ENCODE measurements around the gene S100A5.
"Not testable (repeated sequence)": the region's sequence is repeated elsewhere in the genome, so short reads cannot be mapped to it uniquely, and the experiment has no call there.

The S100A5 gene, protein sequence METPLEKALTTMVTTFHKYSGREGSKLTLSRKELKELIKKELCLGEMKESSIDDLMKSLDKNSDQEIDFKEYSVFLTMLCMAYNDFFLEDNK

GRCh38 chr1:153540394-153541361 is at the start of gene S100A5:
TSS of gene S100A5 (minus strand) at chr1:153540934. CDS start at chr1:153540191, 743 bp downstream.
- DNase-seq, result no peak

GRCh38 chr1:153588482-153588881 is 47.7 kb upstream of the S100A5 start:
- DNase-seq, result no peak

GRCh38 chr1:153588033-153588432 is 47.3 kb upstream of the S100A5 start:
- DNase-seq, result not testable (repeated sequence)

- DNase-seq, result no peak
Observed at GRCh38 chr1:153587314-153587713, 46.6 kb upstream of the S100A5 start.

DNA sequence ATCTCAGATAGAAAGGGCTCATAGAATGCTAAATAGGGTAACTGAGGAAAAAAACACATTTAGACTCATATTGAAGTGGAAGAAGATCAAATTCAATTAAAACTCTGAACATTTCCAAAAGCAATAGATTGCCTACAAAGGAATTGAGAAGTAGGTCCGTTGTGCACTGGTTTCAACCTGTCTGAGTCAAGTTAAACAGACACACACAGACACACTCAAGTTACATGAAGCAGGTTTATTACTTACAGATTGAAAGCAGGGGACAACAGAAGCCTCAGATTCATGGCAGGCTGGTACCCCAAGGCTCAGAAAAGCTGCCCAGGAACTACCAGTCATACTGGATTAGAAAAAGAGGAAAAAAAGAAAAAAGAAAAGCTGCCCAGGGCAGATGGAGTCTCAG is 45.6 kb upstream of the S100A5 start:
- DNase-seq, result no peak

GRCh38 chr1:153585006-153585405 is 44.3 kb upstream of the S100A5 start:
- no peak for DNase-seq

- no peak for DNase-seq
Observed at GRCh38 chr1:153583976-153584375, 43.2 kb upstream of the S100A5 start.

DNA sequence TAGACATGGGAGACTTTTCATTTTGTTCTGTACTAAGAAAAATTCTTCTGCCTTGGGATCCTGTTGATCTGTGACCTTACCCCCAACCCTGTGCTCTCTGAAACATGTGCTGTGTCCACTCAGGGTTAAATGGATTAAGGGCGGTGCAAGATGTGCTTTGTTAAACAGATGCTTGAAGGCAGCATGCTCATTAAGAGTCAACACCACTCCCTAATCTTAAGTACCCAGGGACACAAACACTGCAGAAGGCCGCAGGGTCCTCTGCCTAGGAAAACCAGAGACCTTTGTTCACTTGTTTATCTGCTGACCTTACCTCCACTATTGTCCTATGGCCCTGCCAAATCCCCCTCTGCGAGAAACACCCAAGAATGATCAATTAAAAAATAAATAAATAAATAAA is 42.8 kb upstream of the S100A5 start:
- DNase-seq, result not testable (repeated sequence)

- DNase-seq, result not testable (repeated sequence)
Observed at GRCh38 chr1:153582836-153583235, 42.1 kb upstream of the S100A5 start.

DNA sequence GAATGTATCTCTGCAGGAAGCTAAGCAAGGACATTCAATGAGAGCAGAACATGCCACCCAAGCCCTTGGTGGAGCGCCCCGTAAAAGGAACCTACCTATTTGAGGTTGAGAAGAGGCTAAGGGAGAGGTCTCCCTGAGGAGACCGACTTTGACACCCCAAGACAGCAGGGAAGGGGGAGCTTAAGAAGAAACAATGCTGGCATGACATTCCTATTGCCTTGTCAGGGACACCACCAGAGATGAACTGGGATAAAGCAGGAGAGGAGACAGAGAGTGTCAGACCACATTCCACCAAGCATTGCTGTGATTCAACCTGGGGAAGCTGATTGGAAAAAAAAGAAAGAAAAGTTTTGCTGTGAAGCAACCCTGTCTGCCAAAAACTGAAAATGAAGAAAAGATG is 38.2 kb upstream of the S100A5 start:
- DNase-seq, result no peak

- no peak for DNase-seq
Observed at GRCh38 chr1:153578490-153578889, 37.8 kb upstream of the S100A5 start.

GRCh38 chr1:153577624-153578051 is 36.9 kb upstream of the S100A5 start:
- DNase-seq, result no peak

DNA sequence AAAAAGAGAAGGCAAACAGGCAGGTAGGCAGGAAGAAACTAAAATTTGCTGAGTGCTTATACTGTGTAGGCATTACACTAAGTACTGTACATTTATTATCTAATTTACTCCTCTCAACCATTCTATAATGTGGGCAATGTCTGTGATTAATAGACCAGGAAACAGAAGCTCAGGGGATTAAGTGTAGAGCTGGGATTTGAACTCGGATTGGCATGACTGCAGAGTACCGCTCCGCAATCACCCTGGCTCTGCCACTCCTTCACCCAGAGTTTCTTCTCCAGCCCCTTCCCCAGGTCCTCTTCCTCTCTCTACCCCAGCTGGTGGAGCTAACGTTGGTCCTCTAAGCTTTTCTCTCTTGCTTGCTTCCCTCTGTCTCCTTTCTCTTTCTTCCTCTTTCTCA is 36.4 kb upstream of the S100A5 start:
- DNase-seq, result no peak

- not testable (repeated sequence) for DNase-seq
Observed at GRCh38 chr1:153575497-153575896, 34.8 kb upstream of the S100A5 start.

DNA sequence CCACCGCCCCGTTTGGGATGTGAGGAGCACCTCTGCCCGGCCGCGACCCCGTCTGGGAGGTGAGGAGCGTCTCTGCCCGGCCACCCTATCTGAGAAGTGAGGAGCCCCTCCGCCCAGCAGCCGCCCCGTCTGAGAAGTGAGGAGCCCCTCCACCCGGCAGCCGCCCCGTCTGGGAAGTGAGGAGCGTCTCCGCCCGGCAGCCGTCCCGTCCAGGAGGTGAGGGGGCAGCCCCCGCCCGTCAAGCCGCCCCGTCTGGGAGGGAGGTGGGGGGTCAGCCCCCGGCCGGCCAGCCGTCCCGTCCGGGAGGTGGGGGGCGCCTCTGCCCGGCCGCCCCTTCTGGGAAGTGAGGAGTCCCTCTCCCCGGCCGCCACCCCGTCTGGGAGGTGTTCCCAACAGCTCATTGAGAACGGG is 34.4 kb upstream of the S100A5 start:
- not testable (repeated sequence) for DNase-seq

GRCh38 chr1:153573351-153573750 is 32.6 kb upstream of the S100A5 start:
- no peak for DNase-seq

DNA sequence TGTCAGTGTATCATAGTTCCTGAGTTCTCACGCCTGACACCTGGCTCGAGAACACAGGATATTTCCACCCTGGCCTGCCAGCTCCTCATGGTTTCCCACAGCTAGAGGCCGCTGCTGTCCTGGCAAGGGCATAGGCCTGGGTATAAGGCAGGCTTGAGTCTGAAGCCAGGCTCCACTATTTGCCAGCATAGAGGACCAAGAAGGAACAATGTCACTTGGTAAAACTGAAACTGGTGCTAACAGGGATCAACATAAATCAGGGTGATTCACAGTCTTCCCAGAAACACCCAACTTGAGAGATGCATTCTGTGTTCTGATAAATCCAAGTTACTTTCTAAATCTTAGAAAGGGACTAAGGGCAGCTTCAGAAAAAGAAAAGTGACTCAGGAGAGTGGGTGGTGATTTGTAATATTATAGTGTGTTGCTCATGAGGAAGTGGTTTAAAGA is 31.9 kb upstream of the S100A5 start:
- DNase-seq, result no peak

DNA sequence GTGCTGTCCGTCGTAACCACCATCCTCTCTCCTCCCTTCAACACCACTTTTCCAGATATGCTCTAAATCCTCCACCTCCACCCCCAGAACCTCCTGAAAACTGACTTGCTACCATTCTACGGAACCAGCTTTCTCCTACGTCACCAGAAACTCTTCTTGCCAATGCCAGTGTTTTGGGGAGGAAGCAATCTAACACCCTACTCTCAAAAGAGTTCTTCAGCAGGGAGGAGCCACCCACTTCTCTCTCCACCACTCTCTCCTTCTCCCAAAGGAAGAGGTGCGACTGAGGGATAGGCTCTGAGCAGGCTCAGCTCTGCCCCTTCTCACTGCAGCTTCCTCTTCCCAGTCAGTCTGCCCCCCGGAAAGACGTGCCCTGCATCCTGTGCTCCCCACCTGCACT is 31.0 kb upstream of the S100A5 start:
- DNase-seq, result no peak

DNA sequence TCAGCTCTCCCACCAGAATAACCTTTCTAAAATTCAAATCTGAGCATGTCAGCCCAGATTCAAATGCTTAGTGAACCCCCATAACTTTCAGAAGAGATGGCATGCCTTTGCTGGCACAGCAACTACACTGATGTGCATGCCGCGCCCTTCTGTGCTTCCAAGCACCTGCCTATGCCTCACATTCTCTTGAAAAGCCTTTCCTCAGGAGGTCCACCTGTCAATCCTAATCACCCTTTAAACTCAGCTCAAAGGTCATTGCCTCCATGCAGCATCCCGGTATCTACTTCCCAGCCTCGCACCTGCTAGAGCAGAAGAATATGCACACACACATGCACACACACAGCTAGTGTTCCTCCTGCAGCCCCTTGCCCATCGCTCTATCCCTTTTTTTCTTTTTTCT is 30.1 kb upstream of the S100A5 start:
- DNase-seq, result no peak

DNA sequence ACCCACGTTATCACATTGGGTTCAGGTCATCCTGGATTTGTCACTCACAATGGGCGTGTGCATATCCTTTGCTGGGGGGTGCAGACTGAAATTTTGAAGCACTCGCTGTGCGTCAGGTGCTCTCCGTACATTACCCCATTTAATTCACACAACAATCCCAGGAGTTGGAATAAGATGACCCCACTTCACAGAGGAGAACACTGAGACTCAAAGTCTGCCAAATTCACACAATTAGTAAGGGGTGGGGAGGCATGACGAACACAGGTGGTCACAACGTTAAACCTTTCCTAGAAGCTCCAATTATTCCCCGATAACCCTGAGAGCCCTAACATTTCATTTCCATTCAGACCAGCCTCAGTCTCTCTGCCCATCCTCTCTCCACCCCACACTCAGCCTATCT is 28.7 kb upstream of the S100A5 start:
- DNase-seq, result no peak

GRCh38 chr1:153568367-153569099 is 27.8 kb upstream of the S100A5 start:
- peak; percentile 91 for DNase-seq

- no peak for DNase-seq
Observed at GRCh38 chr1:153567621-153568366, 27.1 kb upstream of the S100A5 start.

All from DMS79 (cell line).